Sigmoid colon (tissue), 7 donors: ENCODE data around the gene PI4KA. TPM values are rescaled to one million over a fixed set of nuclear protein-coding genes. Genes with fewer than 3 reads are reported as not detected.

ENCODE experiments used
- DNase-seq: peaks from one replicate; pipeline ENCODE4 v3.0.0-alpha.2; 2019
- H3K27ac ChIP-seq, 4 donors: fragments of 200-600 bp; sonication (generic); one replicate each; pipeline ENCODE4 v1.5.1; 2016 to 2019; ENCODE audit warnings: mild to moderate bottlenecking in 1 of 4
- H3K27me3 ChIP-seq, 3 donors: fragments of 200-600 bp; sonication (generic); one replicate each; pipeline ENCODE4 v1.5.1; 2019; ENCODE audit warnings: mild to moderate bottlenecking in 1 of 3
- H3K36me3 ChIP-seq, 4 donors: fragments of 200-600 bp; sonication (generic); one replicate each; pipeline ENCODE4 v1.5.1; 2016 to 2019
- H3K4me1 ChIP-seq, 4 donors: fragments of 200-600 bp; sonication (generic); one replicate each; pipeline ENCODE4 v1.5.1; 2017 to 2019
- H3K4me3 ChIP-seq, 4 donors: fragments of 200-600 bp; sonication (generic); one replicate each; pipeline ENCODE4 v1.5.1; 2017 to 2019; ENCODE audit warnings: mild to moderate bottlenecking in 2 of 4, moderate library complexity in 1 of 4
- H3K9me3 ChIP-seq, 4 donors: fragments of 200-600 bp in 3 of 4; sonication (generic) in 3 of 4; one replicate each; pipeline versions ENCODE4 v1.5.1 to v1.6.1; 2013 to 2019
- CTCF ChIP-seq, 4 experiments: fragments of 450-650 bp in 3 of 4; fragments of 200-600 bp in 1 of 4; IDR thresholded peaks; one replicate each; pipeline ENCODE4 v1.5.1; 2016 to 2019; ENCODE audit warnings: antibody characterized with exemption in 4 of 4, mild to moderate bottlenecking in 3 of 4, moderate library complexity in 2 of 4
- EP300 ChIP-seq, 4 donors: sonication (generic); formaldehyde crosslinking; IDR thresholded peaks; one replicate each; pipeline ENCODE4 v1.6.1; 2017; ENCODE audit warnings: antibody characterized with exemption in 4 of 4
- POLR2A ChIP-seq, 2 donors: fragments of 450-650 bp; IDR thresholded peaks; one replicate each; pipeline ENCODE4 v1.6.1; 2016; ENCODE audit warnings: antibody characterized with exemption in 2 of 2, mild to moderate bottlenecking in 2 of 2, moderate library complexity in 2 of 2
- POLR2AphosphoS5 ChIP-seq, 4 donors: sonication (generic); formaldehyde crosslinking; IDR thresholded peaks; one replicate each; pipeline ENCODE4 v1.6.1; 2017; ENCODE audit warnings: antibody characterized with exemption in 4 of 4
- WGBS, 2 donors: extraction: QIAGEN DNeasy Blood & Tissue Kit; methylation state at CpG; one replicate each; pipeline ENCODE4 v1.1.7; 2013; 5-methylcytosine and 5-hydroxymethylcytosine counted together
- intact Hi-C: fragments of 100-400 bp; cut with DNase I; formaldehyde crosslinking; loops from one replicate; pipeline ENCODE4 v1.15.1; 2023
- polyA plus RNA-seq, 3 donors: library from polyadenylated mRNA; stranded (reverse); fragments of 200-250 nt; gene quantifications; one replicate each; pipeline ENCODE4 v1.2.3, GENCODE V29; 2013
- total RNA-seq, 4 donors: library from RNA; depleted of rRNA; stranded (reverse); fragments of >200 nt; gene quantifications; one replicate each; pipeline ENCODE4 v1.1.0, GENCODE V29; 2016
- donor health status: healthy with polysubstance abuse.
- donor health status: Bipolar disorder and iron deficiency.
- donor health status: healthy.

PI4KA gene
- total and polyA plus RNA-seq, 7 donors, result 26.1 to 137 (median 63.5) TPM

DNA sequence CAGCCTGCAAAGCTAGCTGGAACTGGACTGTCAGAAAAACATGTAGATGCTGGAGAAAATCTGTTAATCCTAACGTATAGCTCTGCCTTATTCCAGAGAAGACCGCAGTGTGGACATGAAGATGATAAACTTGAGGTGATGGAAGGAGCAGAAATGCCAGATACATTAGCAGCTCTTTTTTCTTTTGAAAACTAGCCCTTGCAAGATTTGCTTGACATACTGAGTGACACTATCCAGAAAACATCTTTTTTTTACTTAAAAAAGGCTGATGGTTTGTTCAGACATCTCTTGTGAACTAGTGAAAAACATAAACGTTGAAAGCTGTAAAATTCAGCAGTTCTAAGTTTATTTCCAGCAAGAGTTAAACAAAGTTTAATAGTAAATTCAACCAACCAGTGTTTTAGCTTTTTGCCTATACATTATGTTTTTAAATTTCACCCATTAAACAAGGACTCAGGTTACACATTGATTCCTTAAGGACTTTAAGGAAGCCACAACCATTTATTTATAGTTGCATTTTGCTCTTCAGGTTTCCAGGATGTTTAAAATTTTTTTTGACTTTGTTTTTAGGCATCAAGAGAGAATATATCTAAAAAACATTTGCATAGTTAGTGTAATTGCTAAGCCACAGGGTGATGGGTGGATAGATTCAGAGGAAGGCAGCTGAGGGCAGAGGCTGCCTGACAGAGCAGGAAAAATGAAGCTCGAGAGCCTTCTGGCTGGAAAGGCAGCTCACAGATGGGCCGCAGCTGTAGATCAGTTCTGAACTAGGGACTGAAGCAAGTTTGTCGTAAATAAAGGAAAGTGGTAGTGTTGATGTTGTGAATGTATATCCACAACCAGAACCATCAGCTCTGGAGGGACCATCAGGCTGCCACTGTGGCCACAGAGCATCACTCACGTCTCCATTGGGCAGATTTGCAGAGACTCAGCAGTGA is 9.7 kb upstream of the PI4KA start:
- H3K27me3 ChIP-seq, result no peaks in the 10 kb centered on the region
- no peak for DNase-seq
- no peaks in the 10 kb centered on the region for H3K9me3 ChIP-seq
- peaks cover 0 to 55% (median 8%) of the 10 kb centered on the region in 4 donors for H3K36me3 ChIP-seq
- peak overlapping the region; percentile 46 to 73 (median 70) for H3K27ac ChIP-seq
- 75 to 78% methylated on average over 7 of the region's 7 CpGs for WGBS, 2 donors
- H3K4me1 ChIP-seq, result peaks cover 0 to 19% (median 14%) of the 10 kb centered on the region in 4 donors
- H3K4me3 ChIP-seq, result no peak overlapping the region
- no peak for TF ChIP-seq POLR2A (IDR thresholded peaks at IDR 0.05)
- TF ChIP-seq POLR2AphosphoS5 (IDR thresholded peaks at IDR 0.05), result no peak
- TF ChIP-seq EP300 (IDR thresholded peaks at IDR 0.05), result no peak
- TF ChIP-seq CTCF (IDR thresholded peaks at IDR 0.05), result no peak
- intact Hi-C loops, result no loop called here

DNA sequence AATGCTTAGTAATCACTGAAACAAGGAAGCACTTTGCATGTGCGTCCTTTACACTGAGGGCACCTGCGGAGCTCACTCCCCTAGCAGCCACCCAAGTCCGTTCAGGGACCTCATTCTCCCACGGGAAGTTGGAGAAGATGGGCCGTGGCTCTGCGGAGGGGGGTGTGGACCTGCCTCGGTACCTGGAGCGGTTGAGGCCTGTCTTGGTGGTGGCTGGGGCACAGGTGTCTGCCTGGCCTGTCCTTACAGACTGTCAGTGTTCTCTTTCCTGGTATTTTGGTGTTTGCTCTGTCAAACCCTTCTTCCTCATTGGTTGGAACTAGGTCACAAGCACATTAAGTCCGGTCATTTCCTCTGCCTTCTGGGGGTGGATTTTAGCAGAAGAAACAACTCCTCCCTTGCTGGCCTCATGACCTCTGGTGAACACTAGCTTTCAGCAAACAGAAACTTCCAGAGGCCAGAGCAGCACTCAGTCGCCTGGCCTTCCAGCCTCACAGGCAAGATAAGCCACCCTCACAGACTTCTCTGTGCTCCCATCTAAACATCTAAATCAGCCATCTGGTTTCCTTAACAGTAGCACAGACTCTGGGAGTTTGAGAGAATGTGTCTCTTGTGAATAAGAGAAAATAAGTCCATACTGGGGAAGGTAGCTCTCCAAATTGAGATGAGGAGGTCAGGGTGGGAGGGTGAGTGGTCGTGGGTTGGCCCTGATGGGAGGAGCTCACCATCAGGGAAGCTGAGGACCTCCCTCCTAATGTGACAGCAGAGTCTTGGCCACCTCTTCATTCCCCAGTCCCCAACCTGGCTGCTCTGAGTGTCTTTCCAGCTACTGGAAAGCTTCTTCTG is 8.8 kb upstream of the PI4KA start:
- H3K36me3 ChIP-seq, result peaks cover 0 to 47% (median 5%) of the 10 kb centered on the region in 4 donors
- no peak overlapping the region for H3K4me3 ChIP-seq
- no peaks in the 10 kb centered on the region for H3K9me3 ChIP-seq
- H3K27ac ChIP-seq, result peak overlapping the region; percentile 46 to 73 (median 70)
- WGBS, 2 donors, result 11 to 56% methylated on average over 11 of the region's 11 CpGs
- peaks cover 0 to 19% (median 14%) of the 10 kb centered on the region in 4 donors for H3K4me1 ChIP-seq
- intact Hi-C loops, result no loop called here
- peak; percentile 71 for DNase-seq
- TF ChIP-seq POLR2AphosphoS5 (IDR thresholded peaks at IDR 0.05) (peak in 2 of 4 donors; percentile 38 to 74), EP300 (IDR thresholded peaks at IDR 0.05) (no peak)
- H3K27me3 ChIP-seq, result no peaks in the 10 kb centered on the region

- Histone ChIP-seq H3K4me3 (no peak overlapping the region), H3K27me3 (no peaks in the 10 kb centered on the region), H3K9me3 (no peaks in the 10 kb centered on the region), H3K27ac (peak overlapping the region; percentile 46 to 73 (median 70)), H3K4me1 (peaks cover 0 to 19% (median 14%) of the 10 kb centered on the region in 4 donors), H3K36me3 (peaks cover 0 to 41% (median 5%) of the 10 kb centered on the region in 4 donors)
- intact Hi-C loops, result no loop called here
- no peak for DNase-seq
- no peak for TF ChIP-seq POLR2A (IDR thresholded peaks at IDR 0.05)
- no peak for TF ChIP-seq CTCF (IDR thresholded peaks at IDR 0.05)
- no peak for TF ChIP-seq EP300 (IDR thresholded peaks at IDR 0.05)
- TF ChIP-seq POLR2AphosphoS5 (IDR thresholded peaks at IDR 0.05), result no peak
- 50 to 72% methylated on average over 5 of the region's 5 CpGs for WGBS, 2 donors
These were observed 8.1 kb upstream of the PI4KA start for GRCh38 chr22:20866736-20867135.

DNA sequence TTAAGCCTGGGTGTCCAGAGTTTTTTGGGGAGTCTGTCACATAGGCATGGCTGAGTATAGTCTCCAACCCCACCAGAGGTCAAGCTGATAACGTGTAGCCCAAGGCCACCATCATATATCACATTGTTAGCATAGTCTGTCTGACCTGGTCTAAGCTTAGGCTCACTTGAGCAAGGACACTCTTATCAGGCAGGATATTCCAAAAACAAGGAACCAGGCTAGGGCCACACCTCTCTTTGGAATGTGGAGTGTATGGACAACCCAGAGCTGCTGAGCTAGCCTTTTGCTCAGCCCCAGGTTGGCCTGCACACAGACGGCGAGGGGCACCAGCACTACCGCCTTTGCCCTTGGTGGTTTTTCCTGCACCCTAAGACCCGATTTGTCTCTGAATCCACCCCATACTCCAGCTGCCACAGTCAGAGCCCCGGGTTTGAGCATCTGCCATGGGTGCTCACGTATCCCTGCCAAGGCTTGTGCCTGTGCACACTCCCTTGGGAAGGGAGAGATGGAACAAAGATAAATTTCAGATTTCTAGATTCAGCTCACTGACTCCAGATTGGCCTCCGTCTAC is 7.3 kb upstream of the PI4KA start:
- no peak for TF ChIP-seq CTCF (IDR thresholded peaks at IDR 0.05)
- TF ChIP-seq EP300 (IDR thresholded peaks at IDR 0.05), result no peak
- TF ChIP-seq POLR2A (IDR thresholded peaks at IDR 0.05), result no peak
- TF ChIP-seq POLR2AphosphoS5 (IDR thresholded peaks at IDR 0.05), result no peak
- intact Hi-C loops, result no loop called here

More for the DNA sequence above, 7.3 kb upstream of the PI4KA start:
- H3K27me3 ChIP-seq, result no peaks in the 10 kb centered on the region
- H3K4me3 ChIP-seq, result no peak overlapping the region
- peaks cover 0 to 33% (median 5%) of the 10 kb centered on the region in 4 donors for H3K36me3 ChIP-seq
- no peak overlapping the region for H3K27ac ChIP-seq
- no peak for DNase-seq
- 84 to 90% methylated on average over 8 of the region's 8 CpGs for WGBS, 2 donors
- no peaks in the 10 kb centered on the region for H3K9me3 ChIP-seq
- peaks cover 0 to 19% (median 14%) of the 10 kb centered on the region in 4 donors for H3K4me1 ChIP-seq
